Measurements from ENCODE around the gene COLGALT1.
A peak's percentile ranks its signal among the peaks of the same experiment; 100 is the strongest.
"Not testable (repeated sequence)": the region's sequence is repeated elsewhere in the genome, so short reads cannot be mapped to it uniquely, and the experiment has no call there.

Gene COLGALT1

GRCh38 chr19:17534767-17535166, 20.7 kb upstream of the COLGALT1 start:
- no peak for DNase-seq (ENCODE audit: low read depth)

- DNase-seq (ENCODE audit: low read depth): no peak
Observed at GRCh38 chr19:17536955-17537354, 18.5 kb upstream of the COLGALT1 start.

GRCh38 chr19:17538684-17539237, 16.7 kb upstream of the COLGALT1 start:
- DNase-seq (ENCODE audit: low read depth): peak; percentile 33

GRCh38 chr19:17539238-17540117, 16.0 kb upstream of the COLGALT1 start:
- DNase-seq (ENCODE audit: low read depth): peak; percentile 97

- DNase-seq (ENCODE audit: low read depth): no peak
Observed at GRCh38 chr19:17540174-17540573, 15.3 kb upstream of the COLGALT1 start.

GRCh38 chr19:17541184-17541759, 14.2 kb upstream of the COLGALT1 start:
- DNase-seq (ENCODE audit: low read depth): no peak

- no peak for DNase-seq (ENCODE audit: low read depth)
Observed at GRCh38 chr19:17542042-17542441, 13.4 kb upstream of the COLGALT1 start.

GRCh38 chr19:17542793-17543582, 12.5 kb upstream of the COLGALT1 start:
- DNase-seq (ENCODE audit: low read depth): no peak

- DNase-seq (ENCODE audit: low read depth): no peak
Observed at GRCh38 chr19:17543986-17544385, 11.5 kb upstream of the COLGALT1 start.

- no peak for DNase-seq (ENCODE audit: low read depth)
Observed at GRCh38 chr19:17544418-17544817, 11.0 kb upstream of the COLGALT1 start.

GRCh38 chr19:17548145-17548544, 7.3 kb upstream of the COLGALT1 start:
- DNase-seq (ENCODE audit: low read depth): no peak

- DNase-seq (ENCODE audit: low read depth): no peak
Observed at GRCh38 chr19:17549085-17549740, 6.2 kb upstream of the COLGALT1 start.

- no peak for DNase-seq (ENCODE audit: low read depth)
Observed at GRCh38 chr19:17550076-17550667, 5.3 kb upstream of the COLGALT1 start.

- not testable (repeated sequence) for DNase-seq (ENCODE audit: low read depth)
Observed at GRCh38 chr19:17552735-17553134, 2.7 kb upstream of the COLGALT1 start.

- DNase-seq (ENCODE audit: low read depth): peak; percentile 75
Observed at GRCh38 chr19:17553256-17553655, 2.2 kb upstream of the COLGALT1 start.

GRCh38 chr19:17554968-17555479, 425 bp upstream of the COLGALT1 start:
- DNase-seq (ENCODE audit: low read depth): no peak

GRCh38 chr19:17555929-17556813, 722 bp downstream of the COLGALT1 start:
- peak; percentile 77 for DNase-seq (ENCODE audit: low read depth)

GRCh38 chr19:17556995-17557394, 1.5 kb downstream of the COLGALT1 start:
- no peak for DNase-seq (ENCODE audit: low read depth)

- no peak for DNase-seq (ENCODE audit: low read depth)
Observed at GRCh38 chr19:17557466-17557865, 2.0 kb downstream of the COLGALT1 start.

- peak; percentile 99 for DNase-seq (ENCODE audit: low read depth)
Observed at GRCh38 chr19:17560205-17560595, 4.8 kb downstream of the COLGALT1 start.
